Karpas-422 (cell line): ENCODE data around the gene GPR15. TPM values are rescaled to one million over a fixed set of nuclear protein-coding genes. Genes with fewer than 3 reads are reported as not detected.
"Not testable (repeated sequence)": the region's sequence is repeated elsewhere in the genome, so short reads cannot be mapped to it uniquely, and the experiment has no call there.

Experiments used
- DNase-seq: peaks from one replicate; pipeline ENCODE4 v3.0.0-alpha.2; 2015
- H2AFZ ChIP-seq: fragments of 200-600 bp; sonication (generic); 2 replicates; pipeline ENCODE4 v1.6.1; 2014; ENCODE audit warnings: antibody characterized with exemption, low read length, mixed read lengths
- H3K27ac ChIP-seq: fragments of 200-600 bp; sonication (generic); 2 replicates; pipeline ENCODE4 v1.5.1; 2014; ENCODE audit warnings: mild to moderate bottlenecking, low read length, moderate library complexity
- H3K27me3 ChIP-seq: fragments of 200-600 bp; sonication (generic); 2 replicates; pipeline ENCODE4 v1.6.1; 2014; ENCODE audit warnings: low read length, mixed read lengths
- H3K36me3 ChIP-seq: fragments of 200-600 bp; sonication (generic); 2 replicates; pipeline ENCODE4 v1.6.1; 2014; ENCODE audit warnings: low read length, mixed read lengths; ENCODE audit not compliant: insufficient read depth
- H3K4me1 ChIP-seq: fragments of 200-600 bp; sonication (generic); 2 replicates; pipeline ENCODE4 v1.6.1; 2014; ENCODE audit warnings: mild to moderate bottlenecking, low read length, mixed read lengths
- H3K4me2 ChIP-seq: fragments of 200-600 bp; sonication (generic); 2 replicates; pipeline ENCODE4 v1.6.1; 2014; ENCODE audit warnings: low read length, low read depth, mild to moderate bottlenecking; ENCODE audit not compliant: poor library complexity, severe bottlenecking
- H3K4me3 ChIP-seq: fragments of 200-600 bp; sonication (generic); 2 replicates; pipeline ENCODE4 v1.5.1; 2014; ENCODE audit warnings: mild to moderate bottlenecking, antibody characterized with exemption, low read length, mixed read lengths
- H3K79me2 ChIP-seq: fragments of 200-600 bp; sonication (generic); 2 replicates; pipeline ENCODE4 v1.6.1; 2014; ENCODE audit warnings: mild to moderate bottlenecking, low read length, mixed read lengths
- H3K9ac ChIP-seq: fragments of 200-600 bp; sonication (generic); 2 replicates; pipeline ENCODE4 v1.6.0; 2014; ENCODE audit warnings: low read length
- H3K9me2 ChIP-seq: fragments of 200-600 bp; sonication (generic), shearing (Covaris generic); replicated peaks from 2 replicates; pipeline ENCODE4 v1.6.0; 2014; ENCODE audit warnings: mild to moderate bottlenecking, low read length, moderate library complexity; ENCODE audit not compliant: insufficient read depth
- H3K9me3 ChIP-seq: fragments of 300-700, 200-600 bp; sonication (generic); 2 replicates; pipeline ENCODE4 v1.6.1; 2014; ENCODE audit warnings: low read length, mixed read lengths
- H4K20me1 ChIP-seq: fragments of 200-600 bp; sonication (generic); 2 replicates; pipeline ENCODE4 v1.6.1; 2014; ENCODE audit warnings: mild to moderate bottlenecking, antibody characterized with exemption, low read length, low read depth; ENCODE audit not compliant: insufficient read depth
- total RNA-seq: library from RNA; depleted of rRNA; stranded (reverse); fragments of >200 nt; shearing (Covaris generic); gene quantifications from 2 replicates; pipeline ENCODE4 v1.2.3, GENCODE V29; 2014; ENCODE audit warnings: low replicate concordance

Gene GPR15
- total RNA-seq, 1 experiment from 2014 or later: not detected

DNA sequence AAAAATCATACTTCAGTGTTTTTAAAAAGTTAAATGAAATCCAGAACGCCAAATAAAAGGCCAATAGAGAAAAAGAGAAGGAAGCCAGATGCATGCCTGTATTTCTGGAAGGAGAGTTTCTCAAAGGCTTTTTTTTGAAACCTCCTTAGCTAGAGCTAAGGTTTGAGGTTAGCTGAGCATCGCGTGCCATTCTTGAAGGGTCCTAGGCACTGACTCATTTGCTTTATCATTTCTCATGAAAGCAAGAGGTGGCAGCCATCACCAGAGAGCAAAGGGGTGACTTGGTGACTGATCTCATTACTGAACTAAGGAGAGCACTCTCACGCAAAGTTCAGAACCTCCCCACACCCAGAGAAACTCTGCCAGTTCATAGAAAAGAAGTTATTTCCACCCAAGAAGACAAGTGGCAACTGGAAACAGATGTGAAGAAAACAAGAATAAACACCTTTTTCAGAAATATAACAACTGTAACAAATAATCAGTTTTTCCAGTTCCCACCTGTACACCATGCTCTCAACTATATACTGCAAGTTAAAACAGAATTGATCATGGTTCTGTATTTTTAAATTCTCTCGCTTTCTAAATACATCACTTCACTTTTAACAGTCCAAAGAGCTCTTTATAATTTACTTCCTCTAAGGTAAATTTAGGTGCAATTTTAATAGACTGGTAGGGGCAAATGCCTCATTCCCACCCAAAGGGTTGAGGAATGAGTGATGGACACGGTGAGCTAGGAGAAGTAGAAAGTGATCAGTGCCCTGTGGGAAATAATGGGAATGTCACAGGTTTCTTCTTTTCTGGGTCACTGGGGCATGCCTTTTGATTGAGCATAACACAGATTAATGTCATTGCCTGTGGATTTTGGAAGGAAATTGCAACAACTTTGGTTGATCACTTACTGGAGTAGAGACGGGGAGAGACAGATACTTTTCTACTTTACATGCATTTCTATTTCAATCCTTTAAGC is 24.7 kb downstream of the GPR15 start:
- no peak overlapping the region for H3K27ac ChIP-seq
- H3K9me2 ChIP-seq: no peaks in the 10 kb centered on the region
- no peak overlapping the region for H3K4me3 ChIP-seq
- no peak overlapping the region for H2AFZ ChIP-seq
- H3K9ac ChIP-seq: no peak overlapping the region
- H4K20me1 ChIP-seq: no peaks in the 10 kb centered on the region
- no peak for DNase-seq
- no peaks in the 10 kb centered on the region for H3K27me3 ChIP-seq
- H3K4me2 ChIP-seq: no peak overlapping the region
- no peaks in the 10 kb centered on the region for H3K4me1 ChIP-seq
- H3K79me2 ChIP-seq: no peaks in the 10 kb centered on the region
- no peaks in the 10 kb centered on the region for H3K36me3 ChIP-seq
- no peaks in the 10 kb centered on the region for H3K9me3 ChIP-seq

DNA sequence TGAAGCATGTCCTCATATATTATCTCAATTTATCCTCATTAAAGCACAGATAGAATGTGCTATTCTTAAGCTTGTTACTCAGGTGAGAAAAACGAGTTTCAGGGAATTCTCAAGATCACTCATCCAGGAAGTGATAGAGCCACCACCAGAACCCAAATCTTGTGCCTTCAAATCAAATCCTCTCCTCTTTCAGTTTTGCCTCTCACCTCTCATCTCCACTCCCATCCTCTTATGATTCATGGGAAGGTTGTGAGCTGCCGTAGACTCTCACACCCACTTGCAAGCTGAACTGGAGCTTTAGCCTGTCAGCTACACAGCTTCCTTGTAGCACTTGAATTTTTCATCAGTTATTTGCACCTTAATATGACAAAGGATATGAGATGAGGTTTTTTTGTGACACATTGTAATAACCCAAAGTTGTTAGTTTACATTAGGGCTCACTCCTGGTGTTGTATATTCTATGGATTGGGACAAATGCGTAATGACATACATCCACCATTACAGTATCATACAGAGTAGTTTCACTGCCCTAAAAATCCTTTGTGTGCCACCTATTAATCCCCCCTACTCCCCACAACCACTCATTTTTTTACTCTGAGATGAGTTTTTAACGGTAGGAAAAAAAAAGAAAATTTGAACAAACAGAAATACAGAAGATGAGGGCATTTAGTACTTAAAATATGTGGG is 25.7 kb downstream of the GPR15 start:
- no peak overlapping the region for H3K4me3 ChIP-seq
- no peak overlapping the region for H3K9ac ChIP-seq
- no peaks in the 10 kb centered on the region for H3K4me1 ChIP-seq
- no peak overlapping the region for H2AFZ ChIP-seq
- H4K20me1 ChIP-seq: no peaks in the 10 kb centered on the region
- no peaks in the 10 kb centered on the region for H3K36me3 ChIP-seq
- no peaks in the 10 kb centered on the region for H3K9me2 ChIP-seq
- DNase-seq: no peak
- no peaks in the 10 kb centered on the region for H3K27me3 ChIP-seq
- H3K79me2 ChIP-seq: no peaks in the 10 kb centered on the region
- H3K4me2 ChIP-seq: no peak overlapping the region
- H3K27ac ChIP-seq: no peak overlapping the region
- H3K9me3 ChIP-seq: no peaks in the 10 kb centered on the region

DNA sequence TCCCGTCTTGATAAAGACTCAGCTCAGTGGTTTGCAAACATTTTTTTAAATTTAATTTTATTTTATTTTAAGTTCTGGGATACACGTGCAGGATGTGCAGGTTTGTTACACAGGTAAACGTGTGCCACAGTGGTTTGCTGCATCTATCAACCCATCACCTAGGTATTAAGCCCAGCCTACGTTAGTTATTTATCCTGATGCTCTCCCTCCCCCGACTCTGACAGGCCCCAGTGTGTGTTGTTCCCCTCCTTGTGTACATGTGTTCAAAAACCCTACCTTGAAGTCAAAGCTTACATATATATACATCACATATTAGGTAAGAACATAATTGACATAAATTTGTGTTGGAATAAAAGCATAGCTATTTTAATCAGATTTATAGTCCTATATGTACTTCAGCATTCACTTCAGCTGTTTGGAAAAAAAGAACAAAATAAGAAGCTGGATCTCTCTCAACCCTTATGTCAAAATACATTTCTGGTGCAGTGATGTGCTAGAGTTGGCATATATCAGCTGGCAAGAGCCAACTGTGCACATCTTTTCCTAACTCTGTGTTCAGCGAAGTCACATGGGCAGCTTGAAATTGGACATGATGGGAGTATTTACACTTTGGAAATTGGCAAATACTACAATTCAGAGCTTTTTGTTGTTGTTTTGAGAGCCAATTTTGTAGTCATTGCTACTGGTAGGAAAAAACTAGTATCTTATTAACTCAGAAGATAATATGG is 26.5 kb downstream of the GPR15 start:
- no peaks in the 10 kb centered on the region for H3K4me1 ChIP-seq
- no peaks in the 10 kb centered on the region for H3K9me3 ChIP-seq
- no peak overlapping the region for H3K27ac ChIP-seq
- H3K4me3 ChIP-seq: no peak overlapping the region
- no peaks in the 10 kb centered on the region for H3K27me3 ChIP-seq
- no peaks in the 10 kb centered on the region for H3K36me3 ChIP-seq
- no peaks in the 10 kb centered on the region for H3K79me2 ChIP-seq
- no peak for DNase-seq
- H3K9me2 ChIP-seq: no peaks in the 10 kb centered on the region
- no peaks in the 10 kb centered on the region for H4K20me1 ChIP-seq
- no peak overlapping the region for H3K4me2 ChIP-seq
- no peak overlapping the region for H3K9ac ChIP-seq
- no peak overlapping the region for H2AFZ ChIP-seq

DNA sequence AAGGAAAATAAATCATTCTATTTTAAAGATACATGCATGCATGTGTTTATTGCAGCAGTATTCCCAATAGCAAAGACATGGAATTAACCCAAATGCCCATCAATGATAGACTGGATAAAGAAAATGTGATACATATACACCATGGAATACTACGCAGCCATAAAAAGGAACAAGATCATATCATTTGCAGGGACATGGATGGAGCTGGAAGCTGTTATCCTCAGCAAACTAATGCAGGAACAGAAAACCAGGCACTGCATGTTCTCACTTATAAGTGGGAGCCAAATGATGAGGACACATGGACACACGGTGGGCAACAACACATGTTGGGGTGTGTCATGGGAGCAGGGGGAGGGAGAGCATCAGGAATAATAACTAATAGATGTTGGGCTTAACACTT is 28.0 kb downstream of the GPR15 start:
- not testable (repeated sequence) for H3K4me3 ChIP-seq, H3K9ac ChIP-seq, H3K36me3 ChIP-seq, H3K9me2 ChIP-seq, H3K27ac ChIP-seq, DNase-seq, H4K20me1 ChIP-seq, H3K27me3 ChIP-seq, H3K9me3 ChIP-seq, H2AFZ ChIP-seq, H3K4me2 ChIP-seq, H3K4me1 ChIP-seq, H3K79me2 ChIP-seq

DNA sequence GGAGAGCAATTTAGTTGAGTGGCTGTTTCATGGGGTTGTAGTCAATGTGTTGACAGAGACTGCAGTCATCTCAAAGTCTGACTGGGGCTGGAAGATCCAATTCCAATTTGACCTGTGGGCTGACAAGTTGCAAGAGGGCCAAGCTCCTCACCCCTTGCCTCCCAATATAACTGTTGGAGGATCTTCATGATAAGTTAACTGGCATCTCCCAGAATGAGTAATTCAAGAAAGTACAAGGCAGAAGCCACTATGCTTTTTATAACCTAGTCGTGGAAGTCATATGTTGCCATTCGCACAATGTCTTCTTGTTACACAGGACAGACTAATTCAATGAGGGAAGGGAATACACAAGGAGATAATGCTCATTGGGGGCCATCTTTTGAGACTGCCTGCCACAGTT is 29.1 kb downstream of the GPR15 start:
- Histone ChIP-seq H3K9me2 (no peaks in the 10 kb centered on the region), H3K9me3 (no peaks in the 10 kb centered on the region), H3K4me1 (no peaks in the 10 kb centered on the region), H3K36me3 (no peaks in the 10 kb centered on the region), H3K4me3 (no peak overlapping the region), H3K27ac (no peak overlapping the region), H2AFZ (no peak overlapping the region), H3K9ac (no peak overlapping the region), H3K27me3 (no peaks in the 10 kb centered on the region), H4K20me1 (no peaks in the 10 kb centered on the region), H3K4me2 (no peak overlapping the region), H3K79me2 (no peaks in the 10 kb centered on the region)
- DNase-seq: no peak

DNA sequence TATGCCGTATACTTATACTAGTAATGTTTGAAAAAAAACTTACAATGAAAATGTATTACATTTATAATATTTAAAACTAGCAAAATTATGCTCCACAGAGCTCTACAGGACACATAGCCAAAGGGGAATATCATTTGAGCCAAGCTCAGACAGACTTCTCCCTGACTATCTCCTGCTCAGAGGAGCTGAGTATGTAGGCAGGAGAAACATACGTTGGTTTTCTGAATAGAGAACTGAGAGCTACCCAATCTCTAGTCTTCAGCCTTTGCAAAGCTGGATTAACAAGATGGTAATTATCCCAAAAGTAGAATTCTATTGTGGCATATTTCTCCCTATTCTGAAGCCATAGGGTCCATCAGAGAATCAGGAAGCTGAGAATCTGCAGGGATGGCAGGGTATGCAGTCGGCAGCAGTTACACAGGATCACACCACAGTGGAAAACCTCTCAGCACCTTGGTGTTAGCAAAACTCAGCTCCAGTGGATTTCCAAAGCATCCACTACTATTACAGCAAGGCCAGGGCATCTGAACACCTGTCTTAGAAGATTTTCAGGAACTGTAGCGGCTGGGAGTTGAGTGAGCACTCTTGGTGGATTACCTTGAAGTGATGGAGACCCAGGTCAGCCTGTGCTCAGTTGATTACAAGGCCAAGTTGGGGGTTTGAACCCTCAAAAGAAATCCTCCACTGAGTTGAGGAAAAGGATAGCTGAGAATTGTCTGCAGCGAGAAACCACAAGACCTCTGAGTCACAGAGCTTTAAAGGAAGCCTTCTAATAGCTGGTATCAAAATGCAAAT is 30.1 kb downstream of the GPR15 start:
- H3K4me1 ChIP-seq: no peaks in the 10 kb centered on the region
- no peaks in the 10 kb centered on the region for H3K9me2 ChIP-seq
- no peaks in the 10 kb centered on the region for H3K27me3 ChIP-seq
- H4K20me1 ChIP-seq: no peaks in the 10 kb centered on the region
- no peaks in the 10 kb centered on the region for H3K79me2 ChIP-seq
- no peak overlapping the region for H2AFZ ChIP-seq
- no peak overlapping the region for H3K4me2 ChIP-seq
- no peak for DNase-seq
- H3K27ac ChIP-seq: no peak overlapping the region
- no peak overlapping the region for H3K4me3 ChIP-seq
- H3K9ac ChIP-seq: no peak overlapping the region
- no peaks in the 10 kb centered on the region for H3K9me3 ChIP-seq
- no peaks in the 10 kb centered on the region for H3K36me3 ChIP-seq

GRCh38 chr3:98563661-98564281 is 32.0 kb downstream of the GPR15 start:
- H3K9me2 ChIP-seq: no peaks in the 10 kb centered on the region
- no peak overlapping the region for H3K9ac ChIP-seq
- no peak for DNase-seq
- H3K4me1 ChIP-seq: no peaks in the 10 kb centered on the region
- no peaks in the 10 kb centered on the region for H3K36me3 ChIP-seq
- no peaks in the 10 kb centered on the region for H4K20me1 ChIP-seq
- no peaks in the 10 kb centered on the region for H3K27me3 ChIP-seq
- H3K27ac ChIP-seq: no peak overlapping the region
- no peak overlapping the region for H3K4me2 ChIP-seq
- H3K79me2 ChIP-seq: no peaks in the 10 kb centered on the region
- H3K9me3 ChIP-seq: no peaks in the 10 kb centered on the region
- no peak overlapping the region for H3K4me3 ChIP-seq
- H2AFZ ChIP-seq: no peak overlapping the region
